Immature natural killer cell (primary cell): ENCODE measurements around the gene CCDC74A. TPM values are rescaled to one million over a fixed set of nuclear protein-coding genes. Genes with fewer than 3 reads are reported as not detected.
"Not testable (repeated sequence)": the region's sequence is repeated elsewhere in the genome, so short reads cannot be mapped to it uniquely, and the experiment has no call there.

Experiments used
- DNase-seq, 3 donors: peaks; one replicate each; pipeline ENCODE4 v3.0.0; 2022; ENCODE audit warnings: mixed read lengths in 1 of 3
- H3K27ac Mint-ChIP-seq, 6 donors: one replicate each; pipeline ENCODE4 v1.8.0; 2020; ENCODE audit warnings: mixed read lengths in 6 of 6, mild to moderate bottlenecking in 5 of 6, inconsistent platforms in 4 of 6, moderate library complexity in 3 of 6
- H3K27me3 Mint-ChIP-seq, 3 donors: one replicate each; pipeline ENCODE4 v1.8.0; 2020 to 2021; ENCODE audit warnings: low read depth in 3 of 3, mild to moderate bottlenecking in 3 of 3, mixed read lengths in 3 of 3, moderate library complexity in 3 of 3, inconsistent platforms in 1 of 3
- H3K36me3 Mint-ChIP-seq, 3 donors: one replicate each; pipeline ENCODE4 v1.8.0; 2020; ENCODE audit warnings: mixed read lengths in 3 of 3, inconsistent platforms in 2 of 3, mild to moderate bottlenecking in 2 of 3
- H3K4me1 Mint-ChIP-seq, 2 donors: one replicate each; pipeline ENCODE4 v1.8.0; 2020; ENCODE audit warnings: inconsistent platforms in 2 of 2, mild to moderate bottlenecking in 2 of 2, mixed read lengths in 2 of 2, moderate library complexity in 1 of 2
- H3K4me3 Mint-ChIP-seq, 5 donors: one replicate each; pipeline ENCODE4 v1.8.0; 2020; ENCODE audit warnings: mild to moderate bottlenecking in 5 of 5, mixed read lengths in 5 of 5, inconsistent platforms in 3 of 5, moderate library complexity in 3 of 5
- H3K9me3 Mint-ChIP-seq, 6 donors: one replicate each; pipeline ENCODE4 v1.8.0; 2020; ENCODE audit warnings: mild to moderate bottlenecking in 6 of 6, mixed read lengths in 6 of 6, inconsistent platforms in 4 of 6, moderate library complexity in 3 of 6
- polyA plus RNA-seq, 3 donors: library from polyadenylated mRNA; unstranded; fragments of 300-500 nt; fragmentation: Illumina TruSeq; gene quantifications; one replicate each; pipeline ENCODE4 v1.2.3, GENCODE V29; 2021

Gene CCDC74A
- under 1 TPM in 2 of 3 donors, not detected in 1; 0.37 to 0.82 TPM for polyA plus RNA-seq

GRCh38 chr2:131527131-131528001 lies at the start of gene CCDC74A:
Gene CCDC74A, plus strand, starts transcription at chr2:131527888. Its CDS starts 83 bp downstream, at chr2:131527971.
- not testable (repeated sequence) for H3K36me3 Mint-ChIP-seq, H3K9me3 Mint-ChIP-seq
- H3K4me3 Mint-ChIP-seq, result peak within 1 kb of the TSS; percentile 82 to 89 (median 85)
- peak; percentile 80 to 82 (median 81) for DNase-seq
- peaks cover 14 to 20% of the 10 kb centered on the region in 2 donors for H3K4me1 Mint-ChIP-seq
- H3K27me3 Mint-ChIP-seq, result peaks cover 4 to 10% (median 7%) of the 10 kb centered on the region in 3 donors
- H3K27ac Mint-ChIP-seq, result peak within 1 kb of the TSS in 5 of 6 donors; percentile 37 to 75 (median 55)

DNA sequence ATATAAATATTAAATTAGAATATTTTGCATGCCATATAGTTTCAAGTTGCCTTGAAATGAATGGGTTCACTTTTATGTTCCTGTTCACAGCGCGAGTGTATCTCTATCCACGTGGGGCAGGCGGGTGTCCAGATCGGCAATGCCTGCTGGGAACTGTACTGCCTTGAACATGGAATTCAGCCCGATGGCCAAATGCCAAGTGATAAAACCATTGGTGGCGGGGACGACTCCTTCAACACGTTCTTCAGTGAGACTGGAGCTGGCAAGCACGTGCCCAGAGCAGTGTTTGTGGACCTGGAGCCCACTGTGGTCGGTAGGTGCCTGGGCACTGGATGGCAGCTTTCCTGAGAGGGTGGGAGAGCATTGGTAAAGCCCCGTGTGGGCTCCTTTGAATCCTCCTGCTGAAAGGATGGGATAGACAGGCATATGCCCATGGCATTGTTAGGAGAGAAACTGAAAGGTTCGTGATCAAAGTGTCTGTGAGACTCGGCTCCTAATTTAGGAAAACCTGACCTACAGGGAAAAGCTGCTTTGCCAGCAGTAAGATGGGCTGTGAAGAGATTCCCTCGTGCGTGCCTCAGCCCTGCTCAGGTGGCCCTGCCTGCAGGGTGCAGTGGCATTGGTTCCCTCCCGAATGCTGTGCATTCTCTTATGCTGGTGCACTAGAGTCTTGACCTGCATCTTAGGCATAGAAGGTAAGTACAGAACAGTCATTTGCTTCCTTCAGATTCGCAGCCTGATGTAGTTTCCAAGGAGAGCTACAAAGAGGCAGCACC lies 49.4 kb upstream of the CCDC74A start:
- not testable (repeated sequence) for H3K27ac Mint-ChIP-seq, H3K9me3 Mint-ChIP-seq, H3K36me3 Mint-ChIP-seq, H3K27me3 Mint-ChIP-seq, H3K4me3 Mint-ChIP-seq, H3K4me1 Mint-ChIP-seq, DNase-seq

GRCh38 chr2:131478850-131479461 lies 48.7 kb upstream of the CCDC74A start:
- not testable (repeated sequence) for H3K4me3 Mint-ChIP-seq, H3K9me3 Mint-ChIP-seq, DNase-seq, H3K4me1 Mint-ChIP-seq, H3K27me3 Mint-ChIP-seq, H3K27ac Mint-ChIP-seq, H3K36me3 Mint-ChIP-seq

GRCh38 chr2:131480351-131480750 lies 47.3 kb upstream of the CCDC74A start:
- not testable (repeated sequence) for H3K9me3 Mint-ChIP-seq, H3K27ac Mint-ChIP-seq, DNase-seq, H3K36me3 Mint-ChIP-seq, H3K27me3 Mint-ChIP-seq, H3K4me3 Mint-ChIP-seq, H3K4me1 Mint-ChIP-seq

DNA sequence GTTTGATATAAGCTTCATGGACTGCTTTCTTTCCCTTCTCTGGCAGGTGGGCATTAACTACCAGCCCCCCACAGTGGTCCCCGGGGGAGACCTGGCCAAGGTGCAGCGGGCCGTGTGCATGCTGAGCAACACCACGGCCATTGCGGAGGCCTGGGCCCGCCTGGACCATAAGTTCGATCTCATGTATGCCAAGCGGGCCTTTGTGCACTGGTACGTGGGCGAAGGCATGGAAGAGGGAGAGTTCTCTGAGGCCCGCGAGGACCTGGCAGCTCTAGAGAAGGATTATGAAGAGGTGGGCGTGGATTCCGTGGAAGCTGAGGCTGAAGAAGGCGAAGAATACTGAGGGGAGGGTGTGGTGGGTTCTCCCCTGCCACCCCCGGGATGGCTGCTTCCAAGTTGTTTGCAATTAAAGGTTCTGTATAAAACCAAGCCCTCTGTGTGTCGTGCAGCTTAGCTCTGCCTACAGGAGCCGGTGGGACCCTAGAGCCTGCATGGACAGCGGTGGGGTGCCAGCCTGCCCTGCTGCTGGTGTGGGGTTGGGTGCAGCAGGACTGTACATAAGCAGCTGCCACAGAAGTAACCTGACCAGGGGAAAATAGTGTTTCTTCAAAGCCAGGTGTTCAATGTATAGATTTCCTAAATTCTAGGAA lies 45.1 kb upstream of the CCDC74A start:
- not testable (repeated sequence) for H3K27ac Mint-ChIP-seq, DNase-seq, H3K9me3 Mint-ChIP-seq, H3K36me3 Mint-ChIP-seq, H3K4me1 Mint-ChIP-seq, H3K27me3 Mint-ChIP-seq, H3K4me3 Mint-ChIP-seq

DNA sequence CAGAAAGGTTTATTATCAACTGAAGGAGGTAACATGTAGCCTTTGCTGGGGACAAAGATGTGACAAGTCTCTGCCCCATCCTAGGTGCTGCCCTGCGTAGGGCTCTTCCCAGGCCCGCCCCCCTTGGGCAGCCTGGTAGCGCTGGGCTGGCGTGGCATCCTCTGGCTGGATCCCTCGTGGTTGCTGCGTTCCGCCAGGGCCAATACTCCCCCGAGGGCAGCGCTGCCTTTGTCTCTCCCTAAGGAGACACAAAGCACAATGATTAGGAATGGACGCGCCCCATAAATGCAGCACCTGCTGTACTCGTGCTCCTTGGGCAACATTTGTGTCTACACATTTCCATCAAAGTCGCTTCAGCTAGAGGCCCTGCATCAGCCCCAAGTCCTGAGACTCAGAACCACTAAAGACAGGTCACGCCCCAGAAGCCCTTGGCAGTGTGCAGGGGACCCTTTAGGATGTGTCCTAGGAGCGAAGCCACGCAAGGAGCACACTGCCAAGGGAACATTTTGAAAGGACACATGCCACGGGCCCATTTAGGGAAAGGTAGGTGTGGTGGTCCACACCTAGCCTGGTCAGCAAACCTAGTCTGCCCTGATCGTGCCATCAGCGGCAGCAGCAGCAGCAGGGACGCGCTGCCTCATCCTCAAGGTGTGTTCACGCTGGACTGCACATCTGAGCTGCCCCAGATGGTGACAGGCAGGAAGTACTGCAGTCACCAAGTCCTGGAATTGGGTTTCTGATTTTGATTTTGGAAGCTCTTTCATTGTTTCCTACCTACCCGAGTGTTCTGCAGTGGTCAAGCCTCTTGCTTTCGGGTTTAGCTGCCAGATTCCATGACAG lies 43.5 kb upstream of the CCDC74A start:
- not testable (repeated sequence) for H3K4me3 Mint-ChIP-seq, H3K9me3 Mint-ChIP-seq, DNase-seq, H3K4me1 Mint-ChIP-seq, H3K27me3 Mint-ChIP-seq, H3K27ac Mint-ChIP-seq, H3K36me3 Mint-ChIP-seq

GRCh38 chr2:131484906-131485460 lies 42.7 kb upstream of the CCDC74A start:
- H3K36me3 Mint-ChIP-seq, H3K9me3 Mint-ChIP-seq, DNase-seq: not testable (repeated sequence)

DNA sequence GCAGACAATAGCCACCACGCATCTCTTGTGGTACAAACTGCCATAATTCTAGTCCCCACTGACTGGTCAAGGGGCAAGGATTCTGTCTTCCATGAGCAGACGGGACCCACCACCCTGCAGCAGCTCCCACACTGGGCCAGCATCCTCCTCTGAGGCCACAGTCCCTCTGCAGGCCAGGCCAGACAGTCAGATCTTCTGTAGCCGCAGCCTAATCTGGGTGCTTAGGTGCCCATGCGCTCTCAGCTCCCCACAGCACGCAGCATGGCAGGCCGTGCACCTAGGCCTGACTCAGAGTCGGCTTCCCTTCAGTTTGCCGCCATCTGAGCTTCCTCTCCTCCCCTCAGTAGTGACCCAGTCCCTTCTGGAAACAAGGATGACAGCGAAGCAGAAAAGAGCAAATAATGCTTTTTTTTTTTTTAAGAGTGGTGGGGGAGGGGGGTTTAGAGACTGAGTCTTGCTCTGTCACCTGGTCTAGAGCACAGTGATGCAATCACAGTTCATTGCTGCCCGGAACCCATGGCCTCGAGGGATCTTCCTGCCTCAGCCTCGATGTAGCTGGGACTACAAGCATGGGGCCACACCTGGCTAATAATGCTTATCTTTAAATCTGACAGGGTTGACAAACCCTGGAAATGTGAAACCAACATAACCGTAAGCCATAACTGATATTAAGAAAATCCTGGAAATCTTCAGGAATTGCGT lies 41.3 kb upstream of the CCDC74A start:
- H3K27me3 Mint-ChIP-seq, DNase-seq, H3K9me3 Mint-ChIP-seq, H3K4me3 Mint-ChIP-seq, H3K27ac Mint-ChIP-seq, H3K36me3 Mint-ChIP-seq: not testable (repeated sequence)
- peaks cover 12 to 14% of the 10 kb centered on the region in 2 donors for H3K4me1 Mint-ChIP-seq

More at GRCh38 chr2:131484906-131485460, 42.7 kb upstream of the CCDC74A start:
- H3K27ac Mint-ChIP-seq, H3K4me3 Mint-ChIP-seq, H3K4me1 Mint-ChIP-seq, H3K27me3 Mint-ChIP-seq: not testable (repeated sequence)

- Mint-ChIP-seq H3K27me3 (peaks cover 6 to 12% (median 6%) of the 10 kb centered on the region in 3 donors), H3K36me3 (no peaks in the 10 kb centered on the region), H3K9me3 (no peaks in the 10 kb centered on the region), H3K27ac (peak overlapping the region in 2 of 6 donors; percentile 31 to 52), H3K4me1 (peaks cover 18 to 22% of the 10 kb centered on the region in 2 donors), H3K4me3 (no peak overlapping the region)
- no peak for DNase-seq
Measured at GRCh38 chr2:131488306-131489205, 39.1 kb upstream of the CCDC74A start.

GRCh38 chr2:131490616-131491468 lies 36.8 kb upstream of the CCDC74A start:
- H3K9me3 Mint-ChIP-seq, H3K36me3 Mint-ChIP-seq, DNase-seq: not testable (repeated sequence)
- Mint-ChIP-seq H3K27me3 (peaks cover 6 to 13% (median 6%) of the 10 kb centered on the region in 3 donors), H3K4me1 (peaks cover 32 to 34% of the 10 kb centered on the region in 2 donors), H3K27ac (peak overlapping the region; percentile 12 to 68 (median 48)), H3K4me3 (peak overlapping the region; percentile 71 to 79 (median 76))

DNA sequence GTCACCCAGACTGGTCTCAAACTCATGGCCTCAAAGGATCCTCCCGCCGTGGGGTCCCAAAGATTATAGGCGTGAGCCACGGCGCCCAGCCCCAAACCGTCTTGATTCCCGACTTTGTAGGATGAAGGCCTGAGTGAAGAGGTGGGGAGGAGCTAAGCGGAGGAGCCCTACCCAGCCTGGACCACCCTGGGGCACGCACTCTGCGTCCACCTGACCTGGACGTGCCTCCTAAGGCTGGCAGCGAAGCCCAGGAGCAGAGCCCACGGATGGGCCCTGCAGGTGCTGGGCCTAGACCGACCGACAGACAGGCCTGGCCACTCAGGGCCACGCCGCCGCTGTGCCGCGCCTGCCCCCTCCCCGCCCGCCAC lies 36.2 kb upstream of the CCDC74A start:
- H3K36me3 Mint-ChIP-seq, H3K9me3 Mint-ChIP-seq: not testable (repeated sequence)
- peak overlapping the region; percentile 71 to 79 (median 76) for H3K4me3 Mint-ChIP-seq
- H3K27me3 Mint-ChIP-seq, result peaks cover 6 to 13% (median 6%) of the 10 kb centered on the region in 3 donors
- DNase-seq, result peak in 1 of 3 donors; percentile 6
- H3K4me1 Mint-ChIP-seq, result peaks cover 32 to 36% of the 10 kb centered on the region in 2 donors
- H3K27ac Mint-ChIP-seq, result peak overlapping the region in 5 of 6 donors; percentile 19 to 61 (median 46)
